ENCODE measurements around the gene PTP4A2. TPM values are rescaled to one million over a fixed set of nuclear protein-coding genes. Genes with fewer than 3 reads are reported as not detected.
A peak's percentile ranks its signal among the peaks of the same experiment; 100 is the strongest.

Gene PTP4A2
- total and polyA plus RNA-seq, 2 of the 8 experiments (the other 6 are each of a cell fraction or from before 2014, with no cell fraction given), result 87.4 to 214 TPM

GRCh38 chr1:31939484-31940329, 1.5 kb upstream of the PTP4A2 start (continued):
- no peak for TF ChIP-seq CHD7 (IDR thresholded peaks at IDR 0.05; ENCODE audit: insufficient replicate concordance, low read length)
- TF ChIP-seq KDM5A (IDR thresholded peaks at IDR 0.05; ENCODE audit: low read length), result no peak
- peak in 1 of 3 experiments; percentile 22; a peak in 1 of 4 replicates for TF ChIP-seq CTCF (IDR thresholded peaks at IDR 0.05; ENCODE audit: control extremely low read depth in 1 of 3, insufficient read depth in 1 of 3, low read depth in 1 of 3, low read length in 3 of 3)
